H9 (cell line): ENCODE data around the gene FCN1. TPM values are rescaled to one million over a fixed set of nuclear protein-coding genes. Genes with fewer than 3 reads are reported as not detected.

Experiments used
- DNase-seq: peaks from one replicate; pipeline ENCODE4 v3.0.0-alpha.2; 2017
- H2AFZ ChIP-seq: one replicate; pipeline ENCODE4 v1.6.1; 2013; ENCODE audit warnings: mild to moderate bottlenecking, low read length, control low read depth, moderate library complexity
- H2AK5ac ChIP-seq: 2 replicates; pipeline ENCODE4 v1.6.1; 2013; ENCODE audit warnings: low read length, control low read depth, mixed read lengths; ENCODE audit not compliant: insufficient read length
- H2BK120ac ChIP-seq: one replicate; pipeline ENCODE4 v1.6.1; 2013; ENCODE audit warnings: low read depth, mild to moderate bottlenecking, low read length, control low read depth, inconsistent platforms; ENCODE audit not compliant: poor library complexity, severe bottlenecking
- H2BK12ac ChIP-seq: 2 replicates; pipeline ENCODE4 v1.6.1; 2013; ENCODE audit warnings: low read length, control low read depth, mixed read lengths, low read depth; ENCODE audit not compliant: insufficient read length
- H2BK15ac ChIP-seq: 2 replicates; pipeline ENCODE4 v1.6.1; 2013; ENCODE audit warnings: low read depth, low read length, control low read depth
- H2BK20ac ChIP-seq: one replicate; pipeline ENCODE4 v1.6.1; 2013; ENCODE audit warnings: low read depth, mild to moderate bottlenecking, low read length, control low read depth, inconsistent platforms; ENCODE audit not compliant: poor library complexity, severe bottlenecking
- H2BK5ac ChIP-seq: 2 replicates; pipeline ENCODE4 v1.6.1; 2013; ENCODE audit warnings: low read length, control low read depth, mixed read lengths; ENCODE audit not compliant: insufficient read length
- H3K14ac ChIP-seq: 2 replicates; pipeline ENCODE4 v1.6.1; 2013; ENCODE audit warnings: low read length, control low read depth; ENCODE audit not compliant: insufficient read depth
- H3K18ac ChIP-seq: 2 replicates; pipeline ENCODE4 v1.6.1; 2013; ENCODE audit warnings: low read depth, mild to moderate bottlenecking, mixed read lengths, low read length, control low read depth; ENCODE audit not compliant: insufficient read length
- H3K23ac ChIP-seq: 2 replicates; pipeline ENCODE4 v1.6.1; 2013; ENCODE audit warnings: low read length, control low read depth, mixed read lengths, low read depth; ENCODE audit not compliant: insufficient read length
- H3K23me2 ChIP-seq: 2 replicates; pipeline ENCODE4 v1.6.1; 2013; ENCODE audit warnings: low read depth, mild to moderate bottlenecking, mixed read lengths, low read length, control low read depth; ENCODE audit not compliant: insufficient read length, poor library complexity, severe bottlenecking
- H3K27ac ChIP-seq: 2 replicates; pipeline ENCODE4 v1.5.1; 2013; ENCODE audit warnings: low read length, control low read depth, mixed read lengths, low read depth; ENCODE audit not compliant: insufficient read length
- H3K27me3 ChIP-seq: 2 replicates; pipeline ENCODE4 v1.6.1; 2013; ENCODE audit warnings: low read length, control low read depth, inconsistent platforms; ENCODE audit not compliant: insufficient read depth
- H3K4ac ChIP-seq: 2 replicates; pipeline ENCODE4 v1.6.1; 2013; ENCODE audit warnings: low read depth, mild to moderate bottlenecking, control low read depth, inconsistent platforms, low read length, moderate library complexity
- H3K4me1 ChIP-seq: 2 replicates; pipeline ENCODE4 v1.6.1; 2013; ENCODE audit warnings: low read length, control low read depth, inconsistent platforms; ENCODE audit not compliant: insufficient read depth
- H3K4me2 ChIP-seq: 2 replicates; pipeline ENCODE4 v1.6.1; 2013; ENCODE audit warnings: low read length, control low read depth, mixed read lengths; ENCODE audit not compliant: insufficient read length, insufficient read depth
- H3K56ac ChIP-seq: 2 replicates; pipeline ENCODE4 v1.6.1; 2013; ENCODE audit warnings: low read depth, mild to moderate bottlenecking, mixed read lengths, low read length, control low read depth; ENCODE audit not compliant: insufficient read length
- H3K79me1 ChIP-seq: 2 replicates; pipeline ENCODE4 v1.6.1; 2013; ENCODE audit warnings: low read depth, mild to moderate bottlenecking, moderate library complexity, low read length, control low read depth, inconsistent platforms; ENCODE audit not compliant: insufficient read depth, poor library complexity, severe bottlenecking
- H3K79me2 ChIP-seq: 2 replicates; pipeline ENCODE4 v1.6.1; 2013; ENCODE audit warnings: low read length, control low read depth, inconsistent platforms; ENCODE audit not compliant: insufficient read depth
- H3K9ac ChIP-seq: 2 replicates; pipeline ENCODE4 v1.6.1; 2013; ENCODE audit warnings: low read length, control low read depth, mixed read lengths; ENCODE audit not compliant: insufficient read length; ENCODE audit errors: extremely low read depth
- H3K9me3 ChIP-seq: one replicate; pipeline ENCODE4 v1.6.1; 2013; ENCODE audit warnings: low read depth, low read length, inconsistent platforms; ENCODE audit not compliant: control insufficient read depth
- H3T11ph ChIP-seq: one replicate; pipeline ENCODE4 v1.6.1; 2013; ENCODE audit warnings: mild to moderate bottlenecking, low read length, control low read depth, inconsistent platforms
- H4K20me1 ChIP-seq: one replicate; pipeline ENCODE4 v1.6.1; 2013; ENCODE audit not compliant: control insufficient read depth, insufficient read length, insufficient read depth
- H4K5ac ChIP-seq: 2 replicates; pipeline ENCODE4 v1.6.1; 2013; ENCODE audit warnings: low read depth, mild to moderate bottlenecking, mixed read lengths, low read length, control low read depth; ENCODE audit not compliant: insufficient read length
- H4K8ac ChIP-seq: replicated peaks from 2 replicates; pipeline ENCODE4 v1.6.1; 2013; ENCODE audit warnings: low read length, control low read depth, mixed read lengths, low read depth; ENCODE audit not compliant: insufficient read length
- H4K91ac ChIP-seq: 2 replicates; pipeline ENCODE4 v1.6.1; 2013; ENCODE audit warnings: low read depth, mild to moderate bottlenecking, moderate library complexity, mixed read lengths, low read length, control low read depth; ENCODE audit not compliant: insufficient read length
- H3K27ac Mint-ChIP-seq, 3 experiments: 2 replicates in 2 of 3; 3 replicates in 1 of 3; pipeline ENCODE4 v1.8.0; 2020 to 2021; ENCODE audit warnings: mixed read lengths in 3 of 3, mild to moderate bottlenecking in 1 of 3, moderate library complexity in 1 of 3
- H3K27me3 Mint-ChIP-seq: 2 replicates; pipeline ENCODE4 v1.8.0; 2021; ENCODE audit warnings: low read depth, mild to moderate bottlenecking, moderate library complexity, mixed read lengths
- H3K36me3 Mint-ChIP-seq, 3 experiments: 2 replicates in 2 of 3; 3 replicates in 1 of 3; pipeline ENCODE4 v1.8.0; 2020 to 2021; ENCODE audit warnings: low read depth in 3 of 3, mixed read lengths in 3 of 3; ENCODE audit not compliant: insufficient read depth in 1 of 3
- H3K4me1 Mint-ChIP-seq, 2 experiments: 2 replicates each; pipeline ENCODE4 v1.8.0; 2020; ENCODE audit warnings: mixed read lengths in 2 of 2
- H3K4me3 Mint-ChIP-seq, 2 experiments: 2 replicates in 1 of 2; 3 replicates in 1 of 2; pipeline ENCODE4 v1.8.0; 2020 to 2021; ENCODE audit warnings: mild to moderate bottlenecking in 2 of 2, mixed read lengths in 2 of 2, moderate library complexity in 1 of 2
- H3K9me3 Mint-ChIP-seq, 2 experiments: 2 replicates in 1 of 2; 3 replicates in 1 of 2; pipeline ENCODE4 v1.8.0; 2020; ENCODE audit warnings: mild to moderate bottlenecking in 2 of 2, mixed read lengths in 2 of 2, moderate library complexity in 1 of 2
- WGBS: extraction: QIAGEN DNeasy Blood & Tissue Kit; methylation state at CpG from one replicate; pipeline ENCODE4 v1.1.7; 2013; ENCODE audit warnings: missing lambda C conversion rate, low lambda C conversion rate, mixed read lengths; ENCODE audit not compliant: insufficient read length; ENCODE audit errors: extremely low coverage; 5-methylcytosine and 5-hydroxymethylcytosine counted together
- total RNA-seq: library from RNA; stranded (reverse); gene quantifications from 2 replicates; pipeline ENCODE4 v1.2.1, GENCODE V29; 2021
- TF ChIP-seq, protein P1 (sequence below): fragments of 200-600 bp; sonication (generic); conservative IDR thresholded peaks from 3 replicates; pipeline ENCODE4 v1.8.0; 2021; ENCODE audit warnings: antibody characterized with exemption, mild to moderate bottlenecking

FCN1 gene
- total RNA-seq, 1 experiment from 2014 or later, result not detected

- Mint-ChIP-seq H3K4me1 (no peaks in the 10 kb centered on the region), H3K27ac (no peak overlapping the region), H3K9me3 (peaks cover 0 to 4% of the 10 kb centered on the region in 2 experiments; a peak in 1 of 5 replicates), H3K27me3 (no peaks in the 10 kb centered on the region; the same call in 1 of the 2 replicates), H3K36me3 (no peaks in the 10 kb centered on the region; a peak in 1 of 7 replicates), H3K4me3 (no peak overlapping the region)
- no CpG with 5 or more reads among the region's 11 CpGs for WGBS
- Histone ChIP-seq H3K18ac (no peak overlapping the region), H4K20me1 (no peaks in the 10 kb centered on the region), H2BK20ac (no peak overlapping the region), H3K23me2 (no peaks in the 10 kb centered on the region), H3K14ac (no peak overlapping the region), H3K27ac (no peak overlapping the region), H2AK5ac (no peak overlapping the region), H4K8ac (no peak overlapping the region), H2BK12ac (no peak overlapping the region), H4K91ac (no peak overlapping the region), H3K9me3 (no peaks in the 10 kb centered on the region), H2BK15ac (no peak overlapping the region), H2BK5ac (no peak overlapping the region), H3K9ac (no peak overlapping the region), H3K4ac (no peak overlapping the region), H3K79me2 (no peaks in the 10 kb centered on the region), H3K4me2 (no peak overlapping the region), H3K79me1 (no peaks in the 10 kb centered on the region), H3T11ph (no peak overlapping the region), H3K27me3 (no peaks in the 10 kb centered on the region), H2AFZ (no peak overlapping the region), H2BK120ac (no peak overlapping the region), H4K5ac (no peak overlapping the region), H3K56ac (no peak overlapping the region), H3K4me1 (no peaks in the 10 kb centered on the region), H3K23ac (no peak overlapping the region)
- TF ChIP-seq, protein P1, sequence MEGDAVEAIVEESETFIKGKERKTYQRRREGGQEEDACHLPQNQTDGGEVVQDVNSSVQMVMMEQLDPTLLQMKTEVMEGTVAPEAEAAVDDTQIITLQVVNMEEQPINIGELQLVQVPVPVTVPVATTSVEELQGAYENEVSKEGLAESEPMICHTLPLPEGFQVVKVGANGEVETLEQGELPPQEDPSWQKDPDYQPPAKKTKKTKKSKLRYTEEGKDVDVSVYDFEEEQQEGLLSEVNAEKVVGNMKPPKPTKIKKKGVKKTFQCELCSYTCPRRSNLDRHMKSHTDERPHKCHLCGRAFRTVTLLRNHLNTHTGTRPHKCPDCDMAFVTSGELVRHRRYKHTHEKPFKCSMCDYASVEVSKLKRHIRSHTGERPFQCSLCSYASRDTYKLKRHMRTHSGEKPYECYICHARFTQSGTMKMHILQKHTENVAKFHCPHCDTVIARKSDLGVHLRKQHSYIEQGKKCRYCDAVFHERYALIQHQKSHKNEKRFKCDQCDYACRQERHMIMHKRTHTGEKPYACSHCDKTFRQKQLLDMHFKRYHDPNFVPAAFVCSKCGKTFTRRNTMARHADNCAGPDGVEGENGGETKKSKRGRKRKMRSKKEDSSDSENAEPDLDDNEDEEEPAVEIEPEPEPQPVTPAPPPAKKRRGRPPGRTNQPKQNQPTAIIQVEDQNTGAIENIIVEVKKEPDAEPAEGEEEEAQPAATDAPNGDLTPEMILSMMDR, result no peak
- peak; percentile 12 for DNase-seq
Observed at GRCh38 chr9:134870301-134870694, 47.4 kb downstream of the FCN1 start.
